Neural cell (in vitro differentiated cells): ENCODE data around the gene MEOX1.

Source experiments
- CTCF ChIP-seq: fragments of 450-650 bp; IDR thresholded peaks from 2 replicates; pipeline ENCODE4 v1.5.1; 2014; ENCODE audit warnings: antibody characterized with exemption, mild to moderate bottlenecking, moderate library complexity; ENCODE audit not compliant: poor library complexity, severe bottlenecking
- EP300 ChIP-seq: fragments of 450-650 bp; conservative IDR thresholded peaks from 2 replicates; pipeline ENCODE4 v1.6.1; 2014; ENCODE audit warnings: antibody characterized with exemption, mild to moderate bottlenecking, moderate library complexity; ENCODE audit not compliant: poor library complexity, severe bottlenecking
- EZH2 ChIP-seq: fragments of 200-600, 300-800 bp; shearing (Covaris generic), sonication (generic); IDR thresholded peaks from 2 replicates; pipeline ENCODE4 v1.6.1; 2014; ENCODE audit warnings: antibody characterized with exemption, low read length, borderline replicate concordance, mild to moderate bottlenecking; ENCODE audit not compliant: insufficient read depth, poor library complexity, severe bottlenecking
- MXI1 ChIP-seq: fragments of 450-650 bp; conservative IDR thresholded peaks from 2 replicates; pipeline ENCODE4 v1.6.1; 2014; ENCODE audit warnings: antibody characterized with exemption, mild to moderate bottlenecking; ENCODE audit not compliant: poor library complexity, severe bottlenecking
- POLR2AphosphoS5 ChIP-seq: IDR thresholded peaks from 2 replicates; pipeline ENCODE4 v1.6.1; 2012
- RAD21 ChIP-seq: fragments of 450-650 bp; conservative IDR thresholded peaks from 2 replicates; pipeline ENCODE4 v1.6.1; 2014; ENCODE audit warnings: antibody characterized with exemption, mild to moderate bottlenecking, moderate library complexity

DNA sequence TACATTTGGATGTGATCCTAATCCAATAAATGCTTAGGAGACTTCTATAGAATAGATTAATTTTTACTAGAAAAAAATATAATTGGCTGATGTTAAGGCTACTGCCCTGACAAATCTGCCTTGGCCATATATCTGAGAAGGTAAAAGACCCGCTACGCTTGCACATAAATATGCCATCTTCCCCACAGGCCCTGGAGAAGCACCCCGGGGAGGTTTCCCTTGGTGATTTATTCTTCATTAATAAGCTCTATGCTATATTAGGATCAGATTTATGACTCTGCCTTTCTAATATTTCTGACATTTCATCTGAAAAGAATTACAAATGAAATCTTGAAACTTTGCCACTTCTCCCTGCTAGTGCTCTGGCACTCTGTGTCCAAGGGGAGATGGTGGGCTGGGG is 27.4 kb upstream of the MEOX1 start:
- TF ChIP-seq CTCF (no peak), RAD21 (no peak), POLR2AphosphoS5 (no peak), EZH2 (no peak), EP300 (no peak), MXI1 (no peak)
